Liver (tissue), 9 donors: Measurements from ENCODE around the gene TRIO. TPM values are rescaled to one million over a fixed set of nuclear protein-coding genes. Genes with fewer than 3 reads are reported as not detected.

Experiments
- DNase-seq: peaks from one replicate; pipeline ENCODE4 v3.0.0-alpha.2; 2017; ENCODE audit warnings: low spot score
- H3K27ac ChIP-seq, 2 donors: one replicate each; pipeline ENCODE4 v1.7.0; 2013; ENCODE audit warnings: inconsistent platforms in 2 of 2, low read length in 2 of 2, control low read depth in 1 of 2, low read depth in 1 of 2, mild to moderate bottlenecking in 1 of 2
- H3K27me3 ChIP-seq, 4 donors: one replicate each; pipeline versions ENCODE4 v1.6.1 to v1.7.0; 2013; ENCODE audit warnings: low read length in 3 of 4, inconsistent platforms in 1 of 4, mild to moderate bottlenecking in 1 of 4, moderate library complexity in 1 of 4; ENCODE audit not compliant: control insufficient read depth in 4 of 4, insufficient read depth in 4 of 4
- H3K36me3 ChIP-seq, 4 donors: one replicate each; pipeline versions ENCODE4 v1.6.1 to v1.7.0; 2013; ENCODE audit warnings: low read length in 3 of 4, mild to moderate bottlenecking in 3 of 4, low read depth in 1 of 4, moderate library complexity in 1 of 4; ENCODE audit not compliant: control insufficient read depth in 4 of 4, insufficient read depth in 3 of 4
- H3K4me1 ChIP-seq, 4 donors: one replicate each; pipeline versions ENCODE4 v1.6.1 to v1.7.0; 2013; ENCODE audit warnings: low read length in 3 of 4, mild to moderate bottlenecking in 3 of 4, moderate library complexity in 1 of 4; ENCODE audit not compliant: control insufficient read depth in 4 of 4, insufficient read depth in 4 of 4
- H3K4me3 ChIP-seq, 3 donors: one replicate each; pipeline versions ENCODE4 v1.6.1 to v1.7.0; 2013; ENCODE audit warnings: low read length in 3 of 3, control low read depth in 1 of 3, low read depth in 1 of 3, mild to moderate bottlenecking in 1 of 3
- H3K9ac ChIP-seq, 2 donors: one replicate each; pipeline ENCODE4 v1.7.0; 2013; ENCODE audit warnings: low read length in 2 of 2, mild to moderate bottlenecking in 2 of 2, moderate library complexity in 2 of 2, control low read depth in 1 of 2, low read depth in 1 of 2
- H3K9me3 ChIP-seq, 4 donors: one replicate each; pipeline versions ENCODE4 v1.6.1 to v1.7.0; 2013; ENCODE audit warnings: low read length in 3 of 4; ENCODE audit not compliant: control insufficient read depth in 4 of 4
- EGR1 ChIP-seq, 2 donors: IDR thresholded peaks; 2 replicates each; pipeline ENCODE4 v1.6.1; 2016 to 2018; ENCODE audit warnings: antibody characterized with exemption in 2 of 2, low read depth in 2 of 2
- FOXA1 ChIP-seq: IDR thresholded peaks from 2 replicates; pipeline ENCODE4 v1.6.1; 2016; ENCODE audit warnings: antibody characterized with exemption
- FOXA2 ChIP-seq: IDR thresholded peaks from 2 replicates; pipeline ENCODE4 v1.6.1; 2016; ENCODE audit warnings: antibody characterized with exemption
- GABPA ChIP-seq, 2 donors: IDR thresholded peaks in 1 of 2; conservative IDR thresholded peaks in 1 of 2; 2 replicates each; pipeline ENCODE4 v1.6.1; 2016; ENCODE audit warnings: antibody characterized with exemption in 2 of 2, mild to moderate bottlenecking in 1 of 2, moderate library complexity in 1 of 2
- HNF4A ChIP-seq, 2 donors: conservative IDR thresholded peaks; 2 replicates each; pipeline ENCODE4 v1.6.1; 2016; ENCODE audit warnings: antibody characterized with exemption in 2 of 2, mild to moderate bottlenecking in 2 of 2
- HNF4G ChIP-seq: IDR thresholded peaks from 2 replicates; pipeline ENCODE4 v1.6.1; 2016; ENCODE audit warnings: antibody characterized with exemption
- JUND ChIP-seq, 2 donors: IDR thresholded peaks; 2 replicates each; pipeline ENCODE4 v1.6.1; 2016; ENCODE audit warnings: antibody characterized with exemption in 2 of 2
- NR2F2 ChIP-seq: IDR thresholded peaks from 2 replicates; pipeline ENCODE4 v1.6.1; 2016; ENCODE audit warnings: antibody characterized with exemption
- RAD21 ChIP-seq, 2 donors: IDR thresholded peaks; 2 replicates each; pipeline ENCODE4 v1.6.1; 2016; ENCODE audit warnings: antibody characterized with exemption in 2 of 2, mild to moderate bottlenecking in 2 of 2
- RXRA ChIP-seq, 2 donors: IDR thresholded peaks; 2 replicates each; pipeline ENCODE4 v1.6.1; 2017 to 2018; ENCODE audit warnings: antibody characterized with exemption in 2 of 2, mild to moderate bottlenecking in 1 of 2
- SP1 ChIP-seq: IDR thresholded peaks from 2 replicates; pipeline ENCODE4 v1.6.1; 2018; ENCODE audit warnings: antibody characterized with exemption, mild to moderate bottlenecking
- TAF1 ChIP-seq: conservative IDR thresholded peaks from 2 replicates; pipeline ENCODE4 v1.6.1; 2016; ENCODE audit warnings: antibody characterized with exemption, mild to moderate bottlenecking
- YY1 ChIP-seq: IDR thresholded peaks from 2 replicates; pipeline ENCODE4 v1.6.1; 2016; ENCODE audit warnings: antibody characterized with exemption, mild to moderate bottlenecking
- WGBS: extraction: QIAGEN DNeasy Blood & Tissue Kit; methylation state at CpG from one replicate; pipeline ENCODE4 v1.1.7; 2013; 5-methylcytosine and 5-hydroxymethylcytosine counted together
- polyA plus RNA-seq, 2 donors: library from polyadenylated mRNA; stranded (reverse) in 1 of 2; unstranded in 1 of 2; fragments of 200-250 nt in 1 of 2; fragments of >200 nt in 1 of 2; fragmentation: Nextera tagmentation in 1 of 2; extraction: Ambion mirVana in 1 of 2; gene quantifications; one replicate each; pipeline versions ENCODE4 v1.2.1 to v1.2.3, GENCODE V29; 2013 to 2015
- total RNA-seq, 2 donors: library from RNA; depleted of rRNA; stranded (reverse); fragments of >200 nt; gene quantifications; one replicate each; pipeline ENCODE4 v1.2.3, GENCODE V29; 2014
- TF ChIP-seq, protein P1 (sequence below): IDR thresholded peaks from 2 replicates; pipeline ENCODE4 v1.6.1; 2016; ENCODE audit warnings: antibody characterized with exemption
- TF ChIP-seq, protein P2 (sequence below): IDR thresholded peaks from 2 replicates; pipeline ENCODE4 v1.6.1; 2016; ENCODE audit warnings: antibody characterized with exemption
- TF ChIP-seq, protein P3 (sequence below): IDR thresholded peaks from 2 replicates; pipeline ENCODE4 v1.6.1; 2016; ENCODE audit warnings: antibody characterized with exemption, mild to moderate bottlenecking
- TF ChIP-seq, protein P4 (sequence below): IDR thresholded peaks from 2 replicates; pipeline ENCODE4 v1.6.1; 2016; ENCODE audit warnings: antibody characterized with exemption
- TF ChIP-seq, protein P5 (sequence below): fragments of 150-350 bp; IDR thresholded peaks from 2 replicates; pipeline ENCODE4 v1.5.1; 2017; ENCODE audit warnings: improper control_type of control experiment, low read depth, low read length; ENCODE audit not compliant: missing input control
- donor health status: healthy.
- donor health status: healthy.
- donor health status: healthy.
- donor health status: healthy.
- donor health status: healthy.

Gene TRIO
- total and polyA plus RNA-seq, 4 donors = 8.5 to 86.2 (median 16.0) TPM

DNA sequence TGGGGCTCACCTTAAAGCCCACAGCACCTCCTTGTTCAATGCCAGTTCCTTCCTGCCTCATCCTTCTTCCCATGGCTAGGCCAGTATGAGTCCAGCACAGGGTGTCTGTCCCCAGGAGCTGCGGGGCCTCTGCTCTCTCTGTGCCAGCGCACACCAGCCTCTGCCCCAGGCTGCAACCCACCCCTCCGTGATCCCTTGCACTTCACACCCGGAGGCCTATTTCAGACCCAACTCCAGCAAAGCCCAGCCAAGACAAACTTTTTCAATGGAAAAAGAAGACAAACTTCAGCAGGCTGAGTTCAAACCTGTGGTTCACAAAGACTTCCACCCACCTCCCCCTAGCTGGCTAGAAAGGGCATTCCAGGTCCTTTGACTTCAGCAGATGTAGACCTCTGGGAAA is 382.3 kb downstream of the TRIO start:
- no peaks in the 10 kb centered on the region for H3K36me3 ChIP-seq
- no peak overlapping the region for H3K4me3 ChIP-seq
- H3K4me1 ChIP-seq = no peaks in the 10 kb centered on the region
- 97% methylated on average over 4 of the region's 4 CpGs for WGBS
- TF ChIP-seq RXRA (IDR thresholded peaks at IDR 0.05) (no peak), YY1 (no peak), GABPA (IDR thresholded peaks at IDR 0.05 in 1 of 2, conservative IDR thresholded peaks at IDR 0.05 in 1 of 2) (no peak), FOXA2 (no peak), HNF4G (no peak), FOXA1 (no peak), HNF4A (conservative IDR thresholded peaks at IDR 0.05) (no peak), JUND (IDR thresholded peaks at IDR 0.05) (no peak), NR2F2 (no peak), SP1 (no peak), TAF1 (no peak), RAD21 (IDR thresholded peaks at IDR 0.05) (no peak), EGR1 (IDR thresholded peaks at IDR 0.05; ENCODE audit: low read depth in 2 of 2) (no peak)
- TF ChIP-seq, protein P1, sequence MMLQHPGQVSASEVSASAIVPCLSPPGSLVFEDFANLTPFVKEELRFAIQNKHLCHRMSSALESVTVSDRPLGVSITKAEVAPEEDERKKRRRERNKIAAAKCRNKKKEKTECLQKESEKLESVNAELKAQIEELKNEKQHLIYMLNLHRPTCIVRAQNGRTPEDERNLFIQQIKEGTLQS = no peak
- TF ChIP-seq, protein P2, sequence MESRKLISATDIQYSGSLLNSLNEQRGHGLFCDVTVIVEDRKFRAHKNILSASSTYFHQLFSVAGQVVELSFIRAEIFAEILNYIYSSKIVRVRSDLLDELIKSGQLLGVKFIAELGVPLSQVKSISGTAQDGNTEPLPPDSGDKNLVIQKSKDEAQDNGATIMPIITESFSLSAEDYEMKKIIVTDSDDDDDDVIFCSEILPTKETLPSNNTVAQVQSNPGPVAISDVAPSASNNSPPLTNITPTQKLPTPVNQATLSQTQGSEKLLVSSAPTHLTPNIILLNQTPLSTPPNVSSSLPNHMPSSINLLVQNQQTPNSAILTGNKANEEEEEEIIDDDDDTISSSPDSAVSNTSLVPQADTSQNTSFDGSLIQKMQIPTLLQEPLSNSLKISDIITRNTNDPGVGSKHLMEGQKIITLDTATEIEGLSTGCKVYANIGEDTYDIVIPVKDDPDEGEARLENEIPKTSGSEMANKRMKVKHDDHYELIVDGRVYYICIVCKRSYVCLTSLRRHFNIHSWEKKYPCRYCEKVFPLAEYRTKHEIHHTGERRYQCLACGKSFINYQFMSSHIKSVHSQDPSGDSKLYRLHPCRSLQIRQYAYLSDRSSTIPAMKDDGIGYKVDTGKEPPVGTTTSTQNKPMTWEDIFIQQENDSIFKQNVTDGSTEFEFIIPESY = no peak
- TF ChIP-seq, protein P3, sequence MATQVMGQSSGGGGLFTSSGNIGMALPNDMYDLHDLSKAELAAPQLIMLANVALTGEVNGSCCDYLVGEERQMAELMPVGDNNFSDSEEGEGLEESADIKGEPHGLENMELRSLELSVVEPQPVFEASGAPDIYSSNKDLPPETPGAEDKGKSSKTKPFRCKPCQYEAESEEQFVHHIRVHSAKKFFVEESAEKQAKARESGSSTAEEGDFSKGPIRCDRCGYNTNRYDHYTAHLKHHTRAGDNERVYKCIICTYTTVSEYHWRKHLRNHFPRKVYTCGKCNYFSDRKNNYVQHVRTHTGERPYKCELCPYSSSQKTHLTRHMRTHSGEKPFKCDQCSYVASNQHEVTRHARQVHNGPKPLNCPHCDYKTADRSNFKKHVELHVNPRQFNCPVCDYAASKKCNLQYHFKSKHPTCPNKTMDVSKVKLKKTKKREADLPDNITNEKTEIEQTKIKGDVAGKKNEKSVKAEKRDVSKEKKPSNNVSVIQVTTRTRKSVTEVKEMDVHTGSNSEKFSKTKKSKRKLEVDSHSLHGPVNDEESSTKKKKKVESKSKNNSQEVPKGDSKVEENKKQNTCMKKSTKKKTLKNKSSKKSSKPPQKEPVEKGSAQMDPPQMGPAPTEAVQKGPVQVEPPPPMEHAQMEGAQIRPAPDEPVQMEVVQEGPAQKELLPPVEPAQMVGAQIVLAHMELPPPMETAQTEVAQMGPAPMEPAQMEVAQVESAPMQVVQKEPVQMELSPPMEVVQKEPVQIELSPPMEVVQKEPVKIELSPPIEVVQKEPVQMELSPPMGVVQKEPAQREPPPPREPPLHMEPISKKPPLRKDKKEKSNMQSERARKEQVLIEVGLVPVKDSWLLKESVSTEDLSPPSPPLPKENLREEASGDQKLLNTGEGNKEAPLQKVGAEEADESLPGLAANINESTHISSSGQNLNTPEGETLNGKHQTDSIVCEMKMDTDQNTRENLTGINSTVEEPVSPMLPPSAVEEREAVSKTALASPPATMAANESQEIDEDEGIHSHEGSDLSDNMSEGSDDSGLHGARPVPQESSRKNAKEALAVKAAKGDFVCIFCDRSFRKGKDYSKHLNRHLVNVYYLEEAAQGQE = no peak
- TF ChIP-seq, protein P4, sequence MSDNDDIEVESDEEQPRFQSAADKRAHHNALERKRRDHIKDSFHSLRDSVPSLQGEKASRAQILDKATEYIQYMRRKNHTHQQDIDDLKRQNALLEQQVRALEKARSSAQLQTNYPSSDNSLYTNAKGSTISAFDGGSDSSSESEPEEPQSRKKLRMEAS = no peak
- TF ChIP-seq, protein P5, sequence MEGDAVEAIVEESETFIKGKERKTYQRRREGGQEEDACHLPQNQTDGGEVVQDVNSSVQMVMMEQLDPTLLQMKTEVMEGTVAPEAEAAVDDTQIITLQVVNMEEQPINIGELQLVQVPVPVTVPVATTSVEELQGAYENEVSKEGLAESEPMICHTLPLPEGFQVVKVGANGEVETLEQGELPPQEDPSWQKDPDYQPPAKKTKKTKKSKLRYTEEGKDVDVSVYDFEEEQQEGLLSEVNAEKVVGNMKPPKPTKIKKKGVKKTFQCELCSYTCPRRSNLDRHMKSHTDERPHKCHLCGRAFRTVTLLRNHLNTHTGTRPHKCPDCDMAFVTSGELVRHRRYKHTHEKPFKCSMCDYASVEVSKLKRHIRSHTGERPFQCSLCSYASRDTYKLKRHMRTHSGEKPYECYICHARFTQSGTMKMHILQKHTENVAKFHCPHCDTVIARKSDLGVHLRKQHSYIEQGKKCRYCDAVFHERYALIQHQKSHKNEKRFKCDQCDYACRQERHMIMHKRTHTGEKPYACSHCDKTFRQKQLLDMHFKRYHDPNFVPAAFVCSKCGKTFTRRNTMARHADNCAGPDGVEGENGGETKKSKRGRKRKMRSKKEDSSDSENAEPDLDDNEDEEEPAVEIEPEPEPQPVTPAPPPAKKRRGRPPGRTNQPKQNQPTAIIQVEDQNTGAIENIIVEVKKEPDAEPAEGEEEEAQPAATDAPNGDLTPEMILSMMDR = no peak
- no peak for DNase-seq
- H3K9ac ChIP-seq = no peak overlapping the region
- H3K27ac ChIP-seq = no peak overlapping the region
- no peaks in the 10 kb centered on the region for H3K9me3 ChIP-seq
- no peaks in the 10 kb centered on the region for H3K27me3 ChIP-seq
